BLaER1 treated with 17β-estradiol and CSF1 and Interleukin-3, amounts not matched to agents 10 nM and 100 nM (cell line): ENCODE data around the gene ACO2.

Experiments
- H3K27ac ChIP-seq, 11 experiments: shearing (Covaris generic); formaldehyde crosslinking; 2 replicates each; pipeline ENCODE4 v1.8.1; 2022
- H3K27me3 ChIP-seq, 11 experiments: shearing (Covaris generic); formaldehyde crosslinking; 2 replicates each; pipeline ENCODE4 v1.8.1; 2022
- H3K36me3 ChIP-seq, 11 experiments: shearing (Covaris generic); formaldehyde crosslinking; 2 replicates each; pipeline ENCODE4 v1.8.1; 2022
- H3K4me1 ChIP-seq, 10 experiments: shearing (Covaris generic); formaldehyde crosslinking; 2 replicates each; pipeline ENCODE4 v1.8.1; 2022
- H3K4me2 ChIP-seq, 11 experiments: shearing (Covaris generic); formaldehyde crosslinking; 2 replicates each; pipeline ENCODE4 v1.8.1; 2022
- H3K4me3 ChIP-seq, 10 experiments: shearing (Covaris generic); formaldehyde crosslinking; 2 replicates each; pipeline ENCODE4 v1.8.1; 2022
- H3K9ac ChIP-seq, 11 experiments: shearing (Covaris generic); formaldehyde crosslinking; 2 replicates each; pipeline ENCODE4 v1.8.1; 2022
- H3K9me3 ChIP-seq, 11 experiments: shearing (Covaris generic); formaldehyde crosslinking; replicated peaks in 1 of 11; 2 replicates each; pipeline ENCODE4 v1.8.1; 2022
- H4K20me1 ChIP-seq, 11 experiments: shearing (Covaris generic); formaldehyde crosslinking; 2 replicates each; pipeline ENCODE4 v1.8.1; 2022
- Cebpa-rat ChIP-seq, 11 experiments: shearing (Covaris generic); IDR thresholded peaks; 2 replicates each; pipeline ENCODE4 v1.8.1; 2022

The ACO2 gene

DNA sequence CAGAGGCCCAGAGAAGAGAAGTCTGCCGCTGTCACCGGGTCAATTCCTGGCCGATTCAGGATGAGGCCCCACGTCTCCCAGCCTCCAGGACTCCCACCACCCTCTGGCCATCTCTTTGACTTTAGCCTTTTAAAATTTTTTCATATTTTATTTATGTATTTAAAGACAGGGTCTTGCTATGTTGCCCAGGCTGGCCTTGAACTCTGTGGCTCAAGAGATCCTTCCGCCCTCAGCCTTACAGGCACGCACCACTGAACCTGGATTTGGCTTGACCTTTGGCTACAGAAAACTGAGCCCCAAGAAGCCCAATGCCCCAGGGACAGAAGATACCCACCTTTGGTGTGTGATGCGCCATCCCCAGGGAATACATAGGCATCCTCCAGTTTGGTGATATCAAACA is 71.4 kb downstream of the ACO2 start:
- no peak overlapping the region for H3K4me3 ChIP-seq
- peak overlapping the region in 3 of 11 experiments; percentile 94 to 98 (median 94); a peak in 1 of 22 replicates for H3K4me2 ChIP-seq
- H3K9ac ChIP-seq: peak overlapping the region in 5 of 11 experiments; percentile 18 to 51 (median 31); a peak in 3 of 22 replicates
- H3K9me3 ChIP-seq: no peaks in the 10 kb centered on the region
- H3K4me1 ChIP-seq: peaks cover 31 to 43% (median 38%) of the 10 kb centered on the region in 10 experiments
- TF ChIP-seq Cebpa-rat (IDR thresholded peaks at IDR 0.05): no peak
- peaks cover 37 to 61% (median 54%) of the 10 kb centered on the region in 11 experiments for H3K36me3 ChIP-seq
- no peaks in the 10 kb centered on the region for H3K27me3 ChIP-seq
- H3K27ac ChIP-seq: no peak overlapping the region
- H4K20me1 ChIP-seq: peaks cover 39 to 87% (median 79%) of the 10 kb centered on the region in 11 experiments; a peak in 21 of 22 replicates

DNA sequence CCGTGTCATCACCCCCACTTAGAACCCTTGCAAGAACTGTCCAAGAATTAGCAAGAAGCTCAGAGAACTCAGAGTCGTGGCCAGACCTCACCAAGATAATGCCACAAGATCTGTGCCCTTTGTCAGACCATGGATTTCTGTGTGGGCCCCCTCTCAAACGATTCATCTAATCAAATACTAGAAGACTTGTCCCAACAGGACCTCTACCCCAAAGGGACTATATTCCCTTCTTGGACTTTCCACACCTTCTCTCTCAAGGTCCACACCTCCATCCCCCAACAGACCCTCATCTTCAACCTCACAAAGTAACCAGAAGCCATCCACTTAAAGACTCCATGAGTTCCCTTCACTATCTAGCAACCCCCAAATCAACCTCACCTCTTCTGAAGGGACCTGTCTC is 72.6 kb downstream of the ACO2 start:
- H3K36me3 ChIP-seq: peaks cover 37 to 52% (median 49%) of the 10 kb centered on the region in 11 experiments
- H3K27ac ChIP-seq: no peak overlapping the region
- H3K9ac ChIP-seq: peak overlapping the region in 9 of 11 experiments; percentile 4 to 92 (median 37); a peak in 7 of 22 replicates
- H4K20me1 ChIP-seq: peaks cover 39 to 76% (median 72%) of the 10 kb centered on the region in 11 experiments; a peak in 21 of 22 replicates
- H3K4me3 ChIP-seq: no peak overlapping the region
- no peaks in the 10 kb centered on the region for H3K9me3 ChIP-seq
- peaks cover 31 to 42% (median 38%) of the 10 kb centered on the region in 10 experiments for H3K4me1 ChIP-seq
- H3K27me3 ChIP-seq: no peaks in the 10 kb centered on the region
- no peak for TF ChIP-seq Cebpa-rat (IDR thresholded peaks at IDR 0.05)
- H3K4me2 ChIP-seq: peak overlapping the region in 10 of 11 experiments; percentile 86 to 99 (median 94); a peak in 17 of 22 replicates

DNA sequence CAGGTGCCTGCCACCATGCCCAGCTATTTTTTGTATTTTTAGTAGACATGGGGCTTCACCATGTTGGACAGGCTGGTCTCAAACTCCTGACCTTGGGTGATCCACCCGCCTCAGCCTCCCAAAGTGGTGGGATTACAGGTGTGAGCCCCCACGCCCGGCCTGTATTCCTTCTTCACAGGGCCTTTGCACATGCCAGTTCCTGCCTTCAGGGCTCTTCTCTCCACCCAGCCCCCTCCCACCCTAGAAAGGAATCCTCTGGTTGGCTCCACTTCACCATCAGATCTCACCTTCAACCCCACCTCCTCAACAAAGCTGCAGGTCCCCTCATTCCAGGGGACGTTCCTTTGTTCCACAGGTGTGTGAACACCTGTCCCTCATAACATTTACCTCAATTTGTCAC is 73.3 kb downstream of the ACO2 start:
- Histone ChIP-seq H3K9ac (peak overlapping the region in 8 of 11 experiments; percentile 26 to 98 (median 90); a peak in 10 of 22 replicates), H3K4me1 (peaks cover 31 to 42% (median 38%) of the 10 kb centered on the region in 10 experiments), H3K36me3 (peaks cover 35 to 44% (median 43%) of the 10 kb centered on the region in 11 experiments), H3K9me3 (no peaks in the 10 kb centered on the region), H3K27me3 (no peaks in the 10 kb centered on the region), H3K4me2 (peak overlapping the region; percentile 86 to 99 (median 94)), H3K27ac (no peak overlapping the region), H4K20me1 (peaks cover 39 to 68% (median 65%) of the 10 kb centered on the region in 11 experiments; a peak in 21 of 22 replicates), H3K4me3 (peak overlapping the region in 9 of 10 experiments; percentile 79 to 100 (median 87); a peak in 14 of 20 replicates)
- no peak for TF ChIP-seq Cebpa-rat (IDR thresholded peaks at IDR 0.05)

DNA sequence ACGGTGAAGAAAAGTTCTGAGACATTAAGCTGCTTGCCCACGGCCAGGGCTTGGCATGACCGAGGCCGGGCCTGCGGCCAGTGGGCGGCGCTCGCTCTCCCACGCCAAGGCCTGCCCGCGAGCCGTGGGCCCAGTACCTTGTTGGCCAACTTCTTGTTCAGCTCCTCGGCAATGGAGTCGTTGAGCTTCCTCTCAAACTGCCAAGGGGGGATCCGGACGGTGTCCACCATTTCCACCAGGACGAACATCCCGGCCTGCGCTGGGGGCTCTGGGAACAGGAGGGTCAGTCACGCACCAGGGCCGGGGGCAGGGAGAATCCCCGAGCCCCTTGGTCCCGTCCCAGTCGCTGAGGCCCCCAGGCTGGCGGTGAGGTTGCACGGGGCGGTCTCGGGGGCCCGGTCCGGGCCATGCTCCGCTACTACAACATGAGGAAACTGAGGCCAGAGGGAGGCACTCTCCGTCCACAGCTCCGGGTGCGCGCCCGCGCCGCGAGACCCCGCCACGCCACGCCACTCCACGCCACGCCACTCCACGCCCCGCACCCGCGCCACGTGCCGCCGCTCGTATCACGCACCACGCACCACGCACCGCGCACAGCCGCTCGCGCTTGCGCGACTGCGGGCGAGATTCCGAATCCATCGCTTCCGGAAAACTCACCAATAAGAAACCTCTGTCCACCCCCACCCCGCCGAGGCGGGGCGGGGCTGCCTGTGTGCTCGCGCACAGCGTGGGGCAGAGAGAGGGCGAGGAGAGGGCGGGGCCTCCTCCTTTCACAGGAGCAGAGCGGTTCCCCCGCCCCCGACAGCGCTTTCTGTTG is 75.1 kb downstream of the ACO2 start, which contains the start of gene POLR3H:
Gene POLR3H, minus strand, starts transcription at position 617 of the 817 bp plus-strand sequence. Its CDS starts 369 bp downstream, at position 248.
- H3K36me3 ChIP-seq: peaks cover 22 to 27% (median 25%) of the 10 kb centered on the region in 11 experiments
- H3K9me3 ChIP-seq: no peaks in the 10 kb centered on the region
- H4K20me1 ChIP-seq: peaks cover 38 to 50% (median 47%) of the 10 kb centered on the region in 11 experiments; a peak in 21 of 22 replicates
- peak within 1 kb of the TSS; percentile 87 to 98 (median 90) for H3K9ac ChIP-seq
- H3K27me3 ChIP-seq: no peaks in the 10 kb centered on the region
- peak within 1 kb of the TSS; percentile 72 to 100 (median 86) for H3K4me3 ChIP-seq
- peaks cover 31 to 42% (median 38%) of the 10 kb centered on the region in 10 experiments for H3K4me1 ChIP-seq
- TF ChIP-seq Cebpa-rat (IDR thresholded peaks at IDR 0.05): no peak
- peak within 1 kb of the TSS; percentile 86 to 99 (median 94) for H3K4me2 ChIP-seq
- H3K27ac ChIP-seq: peak within 1 kb of the TSS; percentile 63 to 97 (median 90)

DNA sequence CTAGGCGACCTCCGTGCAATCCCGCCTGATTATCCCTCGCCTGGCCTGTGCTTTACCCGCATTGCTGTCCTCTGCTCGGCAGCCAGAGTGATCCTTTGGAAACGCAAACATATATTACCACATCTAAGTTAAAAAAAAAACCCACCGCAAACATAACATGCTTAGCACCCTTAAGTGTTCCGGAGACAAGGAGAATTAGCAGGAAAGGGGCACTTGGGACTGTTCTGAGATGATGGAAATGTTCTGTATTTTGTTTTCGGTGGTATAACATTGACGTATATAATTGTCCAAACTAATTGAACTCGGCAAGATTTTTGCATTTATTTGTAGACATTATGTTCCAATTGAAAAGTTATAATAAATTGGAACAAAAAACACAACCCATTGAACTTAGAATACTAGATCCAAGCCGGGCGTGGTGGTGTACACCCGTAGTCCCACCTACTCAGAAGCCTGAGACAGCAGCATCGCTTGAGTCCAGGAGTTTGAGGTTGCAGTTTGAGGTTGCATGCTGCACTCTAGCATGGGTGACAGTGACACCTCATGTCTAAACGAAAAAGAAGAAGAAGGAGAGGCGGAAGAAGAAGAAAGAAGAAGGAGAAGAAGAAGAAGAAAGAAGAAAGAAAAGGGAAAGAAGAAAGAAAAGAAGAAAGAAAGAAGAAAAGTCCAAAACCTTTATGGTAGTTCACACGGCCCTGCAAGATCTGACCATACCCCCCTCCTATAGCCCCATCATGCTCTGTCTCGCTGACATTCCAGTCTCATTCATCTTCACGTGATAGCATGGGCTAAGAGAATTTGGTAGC is 76.0 kb downstream of the ACO2 start:
- H3K27ac ChIP-seq: peak overlapping the region in 2 of 11 experiments; percentile 88 to 90; a peak in 1 of 22 replicates
- H3K4me2 ChIP-seq: peak overlapping the region; percentile 56 to 98 (median 86)
- H3K36me3 ChIP-seq: peaks cover 14 to 19% (median 17%) of the 10 kb centered on the region in 11 experiments
- peak overlapping the region in 7 of 11 experiments; percentile 4 to 97 (median 87); a peak in 10 of 22 replicates for H3K9ac ChIP-seq
- peaks cover 31 to 42% (median 38%) of the 10 kb centered on the region in 10 experiments for H3K4me1 ChIP-seq
- no peaks in the 10 kb centered on the region for H3K27me3 ChIP-seq
- H4K20me1 ChIP-seq: peaks cover 32 to 42% (median 38%) of the 10 kb centered on the region in 11 experiments; a peak in 21 of 22 replicates
- H3K4me3 ChIP-seq: peak overlapping the region; percentile 72 to 100 (median 86); a peak in 19 of 20 replicates
- no peak for TF ChIP-seq Cebpa-rat (IDR thresholded peaks at IDR 0.05)
- no peaks in the 10 kb centered on the region for H3K9me3 ChIP-seq

DNA sequence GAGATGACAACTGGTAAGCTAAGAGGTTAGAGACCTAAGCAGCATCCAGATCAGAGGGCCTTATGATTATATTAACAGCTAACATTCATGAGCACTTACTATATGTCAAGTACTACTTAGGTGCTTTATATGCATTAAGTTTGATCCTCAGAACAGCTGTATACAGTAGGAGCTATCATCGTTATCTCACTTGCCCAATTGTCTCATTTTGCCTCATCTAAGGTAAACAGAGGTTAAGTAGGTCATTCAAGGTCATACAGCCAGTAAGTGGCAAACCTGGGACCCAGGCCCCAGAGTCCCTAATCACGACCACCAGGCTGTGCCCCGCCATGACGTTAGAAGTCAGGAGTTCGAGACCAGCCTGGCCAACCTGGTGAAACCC is 79.9 kb downstream of the ACO2 start:
- no peak overlapping the region for H3K9ac ChIP-seq
- H3K27me3 ChIP-seq: no peaks in the 10 kb centered on the region
- no peak for TF ChIP-seq Cebpa-rat (IDR thresholded peaks at IDR 0.05)
- H3K4me2 ChIP-seq: no peak overlapping the region
- no peaks in the 10 kb centered on the region for H3K36me3 ChIP-seq
- H3K27ac ChIP-seq: no peak overlapping the region
- peaks cover 0 to 9% (median 7%) of the 10 kb centered on the region in 10 experiments; a peak in 16 of 20 replicates for H3K4me1 ChIP-seq
- H3K9me3 ChIP-seq: no peaks in the 10 kb centered on the region
- no peak overlapping the region for H3K4me3 ChIP-seq
- H4K20me1 ChIP-seq: peaks cover 0 to 2% (median 0%) of the 10 kb centered on the region in 11 experiments; a peak in 7 of 22 replicates

DNA sequence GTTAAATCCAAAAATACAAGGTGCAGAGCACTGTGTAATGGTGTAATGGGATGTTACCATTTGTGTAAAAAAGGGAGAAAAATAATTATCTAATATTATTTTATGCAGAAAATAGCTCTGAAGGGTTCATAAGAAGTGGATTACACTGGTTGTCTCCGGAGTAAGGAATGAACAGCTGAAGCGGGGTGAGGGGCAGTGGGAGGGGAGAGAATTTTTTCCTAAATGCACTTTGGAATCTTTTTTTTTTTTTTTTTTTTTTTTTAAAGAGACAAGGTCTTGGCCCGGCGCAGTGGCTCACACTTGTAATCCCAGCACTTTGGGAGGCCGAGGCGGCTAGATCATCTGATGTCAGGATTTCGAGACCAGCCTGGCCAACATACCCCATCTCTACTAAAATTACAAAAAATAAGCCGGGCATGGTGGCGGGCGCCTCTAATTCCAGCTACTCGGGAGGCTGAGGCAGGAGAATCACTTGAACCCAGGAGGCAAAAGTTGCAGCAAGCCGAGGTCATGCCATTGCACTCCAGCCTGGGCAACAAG is 82.1 kb downstream of the ACO2 start:
- H3K36me3 ChIP-seq: no peaks in the 10 kb centered on the region
- H3K27ac ChIP-seq: no peak overlapping the region
- H3K4me2 ChIP-seq: no peak overlapping the region
- H3K9ac ChIP-seq: no peak overlapping the region
- no peak for TF ChIP-seq Cebpa-rat (IDR thresholded peaks at IDR 0.05)
- H3K4me1 ChIP-seq: peaks cover 0 to 7% (median 0%) of the 10 kb centered on the region in 10 experiments; a peak in 3 of 20 replicates
- H4K20me1 ChIP-seq: no peaks in the 10 kb centered on the region
- no peaks in the 10 kb centered on the region for H3K27me3 ChIP-seq
- H3K4me3 ChIP-seq: no peak overlapping the region
- no peaks in the 10 kb centered on the region for H3K9me3 ChIP-seq

DNA sequence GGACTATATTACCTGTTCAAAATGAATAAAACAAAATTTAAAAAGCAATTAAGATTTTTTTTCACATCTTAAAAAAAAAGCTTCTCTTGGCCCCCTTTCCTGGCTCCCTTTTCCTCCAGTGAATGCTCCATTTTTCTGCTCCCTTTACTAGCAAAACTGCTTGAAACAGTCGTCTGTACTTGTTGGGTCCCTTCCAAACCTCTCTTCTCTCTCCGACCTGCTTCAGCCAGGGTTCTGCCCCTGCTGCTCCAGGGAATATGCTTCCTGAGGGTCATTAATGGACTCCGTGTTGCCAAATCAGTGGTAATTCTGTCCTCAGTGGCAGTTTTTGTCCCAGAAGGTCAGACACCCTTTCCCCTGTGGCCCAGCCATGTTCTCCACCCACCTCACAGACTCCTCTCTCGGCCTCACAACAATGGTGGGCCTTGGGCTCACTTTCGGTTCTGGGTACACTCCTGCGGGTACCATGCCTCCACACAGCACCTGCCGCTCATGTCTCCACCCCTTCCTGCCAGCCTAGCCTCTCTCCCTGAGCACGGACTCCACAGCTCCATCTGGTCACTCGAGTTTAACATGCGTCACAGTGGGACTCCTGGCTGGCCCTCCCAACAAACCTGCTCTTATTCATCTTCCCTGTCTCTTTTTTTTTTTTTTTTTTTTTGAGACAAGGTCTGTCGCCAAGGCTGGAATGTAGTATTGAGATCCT is 83.1 kb downstream of the ACO2 start:
- Histone ChIP-seq H3K9me3 (no peaks in the 10 kb centered on the region), H4K20me1 (no peaks in the 10 kb centered on the region), H3K4me3 (no peak overlapping the region), H3K4me2 (no peak overlapping the region), H3K36me3 (no peaks in the 10 kb centered on the region), H3K27me3 (no peaks in the 10 kb centered on the region), H3K4me1 (peaks cover 6 to 16% (median 9%) of the 10 kb centered on the region in 10 experiments), H3K9ac (no peak overlapping the region), H3K27ac (no peak overlapping the region)
- no peak for TF ChIP-seq Cebpa-rat (IDR thresholded peaks at IDR 0.05)
